GM13976 (cell line): ENCODE results near the gene ZNF74.
"Not testable (repeated sequence)": the region's sequence is repeated elsewhere in the genome, so short reads cannot be mapped to it uniquely, and the experiment has no call there.

Source experiments
- DNase-seq: peaks from one replicate; pipeline ENCODE4 v3.0.0; 2012; ENCODE audit warnings: low spot score
- in situ Hi-C: fragments of 300-500 bp; cut with MboI; formaldehyde crosslinking; loops from one replicate; pipeline ENCODE4 v1.12.0; 2022; ENCODE audit warnings: low sequenced_read_pairs, mixed read lengths, inconsistent platforms; ENCODE audit not compliant: unreplicated experiment
- TF ChIP-seq, protein P1 (sequence below): IDR thresholded peaks from 2 replicates; pipeline ENCODE4 v1.5.1; 2012; ENCODE audit warnings: borderline replicate concordance, mild to moderate bottlenecking; ENCODE audit not compliant: insufficient read depth; ENCODE audit errors: extremely low read depth, missing control alignments, control extremely low read depth

Gene ZNF74

DNA sequence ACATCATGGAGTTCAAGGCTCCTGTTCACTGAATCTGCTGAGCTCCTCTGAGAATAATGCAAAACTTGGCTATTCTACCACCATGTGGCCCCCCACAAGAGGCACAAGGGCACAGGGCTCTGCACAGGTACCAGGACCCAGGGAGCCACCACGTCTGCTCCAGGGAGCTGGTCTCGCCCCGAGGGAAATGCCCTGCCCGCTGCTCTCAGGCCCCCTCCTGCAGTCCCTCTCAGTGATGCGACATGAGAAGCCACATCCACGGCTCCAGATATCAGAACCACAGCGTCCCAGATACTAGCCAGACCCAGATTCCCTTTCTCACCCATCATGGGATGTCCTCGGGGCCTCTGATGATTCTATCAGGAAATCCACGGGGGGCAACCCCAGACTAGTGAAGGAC lies 27.1 kb upstream of the ZNF74 start:
- in situ Hi-C loops, DNase-seq: not testable (repeated sequence)

DNA sequence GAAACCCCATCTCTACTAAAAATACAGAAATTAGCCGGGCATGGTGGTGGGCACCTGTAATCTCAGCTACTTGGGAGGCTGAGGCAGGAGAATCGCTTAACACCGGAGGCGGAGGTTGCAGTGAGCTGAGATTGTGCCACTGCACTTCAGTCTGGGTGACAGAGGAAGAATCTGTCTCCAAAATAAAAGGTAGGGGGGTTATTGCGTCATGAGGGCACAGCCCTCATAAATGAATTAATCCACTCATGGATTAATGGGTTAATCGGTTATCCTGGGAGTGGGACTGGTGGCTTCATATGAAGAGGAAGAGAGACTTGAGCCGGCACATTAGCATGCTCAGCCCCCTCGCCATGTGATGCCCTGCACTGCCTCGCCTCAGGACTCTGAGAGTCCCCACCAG lies 25.1 kb upstream of the ZNF74 start:
- in situ Hi-C loops, DNase-seq: not testable (repeated sequence)

DNA sequence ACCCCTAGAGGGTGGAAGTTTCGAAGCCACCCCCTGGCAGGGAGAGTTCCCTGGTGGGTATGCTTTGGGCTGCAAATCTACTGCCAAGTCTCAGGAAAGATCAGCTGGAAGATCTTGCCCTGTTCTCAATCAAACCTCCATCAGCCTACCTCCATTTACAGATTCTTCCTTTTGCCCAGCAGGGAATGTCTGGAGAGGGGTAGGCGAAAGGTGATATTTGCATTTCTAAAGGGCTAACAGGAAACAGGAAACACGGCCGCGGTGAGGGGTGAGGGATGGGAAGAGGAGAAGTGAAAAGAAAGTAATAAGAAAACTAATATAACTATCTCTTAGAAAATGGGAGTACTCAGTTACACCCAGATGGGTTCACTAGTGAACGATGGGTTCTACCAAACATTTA lies 22.3 kb upstream of the ZNF74 start:
- DNase-seq, in situ Hi-C loops: not testable (repeated sequence)

DNA sequence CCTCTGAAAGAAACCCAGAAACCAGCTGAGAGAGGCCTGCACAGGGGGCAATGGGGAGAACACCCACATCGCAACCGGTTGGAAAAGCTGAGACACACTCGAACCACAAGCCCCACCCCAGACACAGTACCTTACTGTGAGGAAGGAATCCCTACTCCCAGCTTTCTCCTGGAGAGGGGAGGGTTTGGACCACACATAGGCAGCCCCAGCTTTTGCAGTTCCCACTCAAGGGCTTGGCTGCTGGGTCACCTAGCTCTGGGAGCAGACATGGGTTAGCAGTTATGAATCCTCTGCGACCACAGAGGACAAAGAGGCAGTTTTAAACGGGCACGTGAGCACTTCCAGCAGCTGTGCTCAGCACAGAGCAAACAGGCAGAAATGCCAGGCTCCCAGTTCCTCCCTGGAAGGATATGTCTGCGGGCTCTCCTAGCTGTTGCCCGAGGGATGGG lies 21.5 kb upstream of the ZNF74 start:
- DNase-seq, in situ Hi-C loops: not testable (repeated sequence)

DNA sequence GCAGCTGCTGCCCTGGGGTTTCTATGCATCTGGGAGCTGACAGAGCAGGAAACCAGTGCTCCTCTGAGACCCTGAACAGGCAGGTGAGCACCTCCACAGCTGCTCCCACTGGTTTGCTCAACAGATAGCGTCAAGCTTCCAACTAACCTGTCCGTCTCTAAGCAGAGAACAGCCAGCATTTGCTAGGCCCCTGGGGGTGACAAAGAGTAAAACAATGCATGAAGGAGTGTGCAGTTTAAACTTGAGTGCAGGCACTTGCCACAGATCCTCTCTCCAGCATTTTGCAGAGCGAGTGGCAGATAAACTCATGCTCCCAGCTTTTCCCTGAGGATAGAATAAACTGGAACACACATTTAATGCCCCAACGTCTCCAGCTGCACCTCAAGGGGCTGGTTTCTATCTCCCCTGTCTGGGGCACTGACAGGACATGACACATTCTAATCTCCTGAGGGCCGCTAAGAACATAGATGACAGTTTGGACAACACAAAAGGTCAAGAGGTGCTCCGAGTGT lies 20.7 kb upstream of the ZNF74 start:
- DNase-seq, in situ Hi-C loops: not testable (repeated sequence)

DNA sequence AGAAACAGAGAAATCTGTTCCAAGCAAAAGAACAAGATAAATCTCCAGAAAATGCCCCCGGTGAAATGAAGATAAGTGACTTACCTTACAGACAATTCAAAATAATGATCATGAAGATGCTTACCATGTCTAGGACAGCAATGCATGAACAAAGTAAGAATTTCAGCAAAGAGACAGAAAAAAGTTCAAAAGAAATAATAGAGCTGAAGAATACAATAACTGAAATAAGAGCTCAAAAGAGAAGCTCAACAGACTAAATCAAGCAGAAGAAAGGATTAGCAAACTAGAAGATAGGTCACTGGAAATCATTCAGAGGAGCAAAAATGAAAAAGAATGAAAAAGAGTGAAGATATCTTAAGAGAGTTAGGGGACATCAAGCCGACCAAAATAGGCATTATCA lies 19.8 kb upstream of the ZNF74 start:
- DNase-seq, in situ Hi-C loops: not testable (repeated sequence)

DNA sequence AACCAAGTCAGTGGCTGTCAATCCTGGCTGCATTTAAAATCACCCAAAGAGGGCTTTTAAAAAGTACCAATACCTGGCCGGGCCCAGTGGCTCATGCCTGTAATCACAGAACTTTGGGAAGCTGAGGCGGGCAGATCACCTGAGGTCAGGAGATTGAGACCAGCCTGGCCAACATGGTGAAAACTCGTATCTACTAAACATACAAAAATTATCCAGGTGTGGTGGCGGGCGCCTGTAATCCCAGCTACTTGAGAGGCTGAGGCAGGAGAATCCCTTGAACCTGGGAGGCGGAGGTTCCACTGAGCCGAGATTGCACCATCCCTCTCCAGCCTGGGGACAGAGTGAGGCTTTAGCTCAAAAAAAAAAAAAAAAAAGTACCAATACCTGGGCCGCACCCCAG lies 17.7 kb upstream of the ZNF74 start:
- in situ Hi-C loops = not testable (repeated sequence)

DNA sequence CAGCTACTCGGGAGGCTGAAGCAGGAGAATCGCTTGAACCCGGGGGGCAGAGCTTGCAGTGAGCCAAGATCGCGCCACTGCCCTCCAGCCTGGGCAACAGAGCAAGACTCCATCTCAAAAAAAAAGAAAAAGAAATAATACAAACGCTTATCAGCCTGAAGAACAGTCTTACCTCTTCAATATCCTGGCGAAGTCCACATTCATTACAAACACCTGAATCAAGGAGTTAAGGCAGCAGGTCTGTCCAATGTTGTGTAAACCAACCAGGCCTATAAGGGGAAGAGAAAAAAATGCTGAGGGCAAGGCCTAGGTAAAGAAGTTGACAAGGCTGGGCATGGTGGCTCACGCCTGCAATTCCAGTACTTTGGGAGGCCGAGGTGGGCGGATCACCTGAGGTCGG lies 17.0 kb upstream of the ZNF74 start:
- DNase-seq, in situ Hi-C loops: not testable (repeated sequence)

More for the DNA sequence above, 17.7 kb upstream of the ZNF74 start:
- DNase-seq = not testable (repeated sequence)

DNA sequence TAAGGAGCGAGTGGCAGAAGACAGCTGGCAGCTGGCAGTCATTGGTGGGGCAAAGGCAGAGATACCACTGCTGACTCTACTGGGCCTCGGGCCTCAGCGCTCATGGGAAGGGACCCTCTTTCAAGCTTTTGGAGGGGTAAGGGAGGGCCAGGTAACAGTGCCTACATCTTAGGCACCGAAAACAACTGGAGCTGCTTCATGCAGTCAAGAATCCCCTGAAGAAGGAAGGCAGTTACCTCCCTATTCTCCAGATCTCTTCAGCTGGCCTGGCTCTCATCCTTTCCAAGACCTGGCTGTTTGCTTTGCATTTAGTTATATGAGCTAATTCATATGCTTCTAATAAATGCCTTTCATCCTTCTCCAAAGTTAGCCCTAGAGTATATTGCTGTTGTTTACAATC lies 15.8 kb upstream of the ZNF74 start:
- in situ Hi-C loops = no loop called here
- TF ChIP-seq, protein P1, sequence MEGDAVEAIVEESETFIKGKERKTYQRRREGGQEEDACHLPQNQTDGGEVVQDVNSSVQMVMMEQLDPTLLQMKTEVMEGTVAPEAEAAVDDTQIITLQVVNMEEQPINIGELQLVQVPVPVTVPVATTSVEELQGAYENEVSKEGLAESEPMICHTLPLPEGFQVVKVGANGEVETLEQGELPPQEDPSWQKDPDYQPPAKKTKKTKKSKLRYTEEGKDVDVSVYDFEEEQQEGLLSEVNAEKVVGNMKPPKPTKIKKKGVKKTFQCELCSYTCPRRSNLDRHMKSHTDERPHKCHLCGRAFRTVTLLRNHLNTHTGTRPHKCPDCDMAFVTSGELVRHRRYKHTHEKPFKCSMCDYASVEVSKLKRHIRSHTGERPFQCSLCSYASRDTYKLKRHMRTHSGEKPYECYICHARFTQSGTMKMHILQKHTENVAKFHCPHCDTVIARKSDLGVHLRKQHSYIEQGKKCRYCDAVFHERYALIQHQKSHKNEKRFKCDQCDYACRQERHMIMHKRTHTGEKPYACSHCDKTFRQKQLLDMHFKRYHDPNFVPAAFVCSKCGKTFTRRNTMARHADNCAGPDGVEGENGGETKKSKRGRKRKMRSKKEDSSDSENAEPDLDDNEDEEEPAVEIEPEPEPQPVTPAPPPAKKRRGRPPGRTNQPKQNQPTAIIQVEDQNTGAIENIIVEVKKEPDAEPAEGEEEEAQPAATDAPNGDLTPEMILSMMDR = no peak
- no peak for DNase-seq

DNA sequence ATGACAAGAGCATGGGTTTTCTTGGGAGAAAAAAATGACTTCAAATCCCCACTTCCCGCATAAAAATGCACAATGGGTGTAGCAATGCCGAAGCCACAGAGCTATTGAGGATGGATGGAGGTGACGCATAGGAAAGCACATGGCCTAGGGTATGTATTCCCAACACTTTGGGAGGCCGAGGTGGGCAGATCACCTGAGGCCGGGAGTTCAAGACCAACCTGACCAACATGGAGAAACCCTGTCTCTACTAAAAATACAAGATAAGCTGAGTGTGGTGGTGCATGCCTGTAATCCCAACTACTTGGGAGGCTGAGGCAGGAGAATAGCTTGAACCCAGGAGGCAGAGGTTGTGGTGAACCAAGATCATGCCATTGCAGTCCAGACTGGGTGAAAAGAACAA lies 15.3 kb upstream of the ZNF74 start:
- DNase-seq = not testable (repeated sequence)

DNA sequence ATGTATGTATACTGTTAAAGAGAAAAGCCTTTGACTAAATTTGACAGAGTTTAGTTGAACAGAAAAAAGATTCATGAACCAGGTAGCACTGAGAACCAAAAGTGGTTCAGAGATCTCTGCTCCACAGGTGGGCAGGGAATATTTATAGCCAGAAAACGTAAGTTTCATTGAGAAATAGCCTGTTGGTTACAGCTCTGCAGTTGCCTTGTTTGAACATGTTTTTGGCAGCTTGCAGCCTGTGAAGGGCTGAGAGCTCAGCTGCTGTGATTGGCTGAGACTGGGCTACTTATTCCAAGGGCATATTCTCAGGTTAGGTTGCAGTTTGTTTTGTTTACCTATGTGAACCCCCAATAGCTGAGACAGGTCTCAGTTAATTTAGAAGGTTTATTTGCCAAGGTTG lies 13.5 kb upstream of the ZNF74 start:
- TF ChIP-seq, protein P1 = no peak
- in situ Hi-C loops = no loop called here
- no peak for DNase-seq

More for the DNA sequence above, 15.3 kb upstream of the ZNF74 start:
- in situ Hi-C loops = not testable (repeated sequence)

DNA sequence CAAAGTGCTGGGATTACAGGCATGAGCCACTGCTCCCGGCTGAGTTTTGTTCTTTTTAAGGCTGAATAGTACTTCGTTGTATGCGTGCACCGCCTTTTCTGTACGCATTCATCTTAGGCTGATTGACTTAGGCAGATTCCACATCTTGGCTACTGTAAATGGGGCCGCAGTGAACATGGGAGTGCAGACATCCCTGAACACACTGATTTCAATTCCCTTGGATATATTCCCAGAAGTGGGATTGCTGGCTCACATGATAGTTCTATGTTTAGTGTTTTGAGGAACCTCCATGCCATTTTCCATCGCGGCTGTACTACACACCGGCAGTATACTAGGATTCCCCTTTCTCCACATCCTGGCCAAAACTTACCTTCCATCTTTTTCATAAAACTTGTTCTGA lies 10.4 kb upstream of the ZNF74 start:
- DNase-seq = no peak
- in situ Hi-C loops = no loop called here
- TF ChIP-seq, protein P1 = no peak
